Measurements from ENCODE around the gene ASIC3.

DNA sequence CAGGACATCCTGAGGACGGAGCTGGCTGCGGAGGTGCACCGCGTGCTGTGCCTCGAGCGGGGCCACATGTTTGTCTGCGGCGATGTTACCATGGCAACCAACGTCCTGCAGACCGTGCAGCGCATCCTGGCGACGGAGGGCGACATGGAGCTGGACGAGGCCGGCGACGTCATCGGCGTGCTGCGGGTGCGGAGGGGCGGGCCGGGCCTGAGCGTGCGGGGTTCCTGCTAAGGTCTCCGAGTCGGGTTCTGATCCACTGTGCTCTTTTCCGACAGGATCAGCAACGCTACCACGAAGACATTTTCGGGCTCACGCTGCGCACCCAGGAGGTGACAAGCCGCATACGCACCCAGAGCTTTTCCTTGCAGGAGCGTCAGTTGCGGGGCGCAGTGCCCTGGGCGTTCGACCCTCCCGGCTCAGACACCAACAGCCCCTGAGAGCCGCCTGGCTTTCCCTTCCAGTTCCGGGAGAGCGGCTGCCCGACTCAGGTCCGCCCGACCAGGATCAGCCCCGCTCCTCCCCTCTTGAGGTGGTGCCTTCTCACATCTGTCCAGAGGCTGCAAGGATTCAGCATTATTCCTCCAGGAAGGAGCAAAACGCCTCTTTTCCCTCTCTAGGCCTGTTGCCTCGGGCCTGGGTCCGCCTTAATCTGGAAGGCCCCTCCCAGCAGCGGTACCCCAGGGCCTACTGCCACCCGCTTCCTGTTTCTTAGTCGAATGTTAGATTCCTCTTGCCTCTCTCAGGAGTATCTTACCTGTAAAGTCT, 34.4 kb upstream of the ASIC3 start:
- peak in 1 of 5 experiments; percentile 14 for TF ChIP-seq CTCF (IDR thresholded peaks at IDR 0.05)
- no peak for TF ChIP-seq POLR2A (IDR thresholded peaks at IDR 0.05)
- no peak for TF ChIP-seq POLR2AphosphoS5 (IDR thresholded peaks at IDR 0.05)

All from transverse colon (tissue), 4 donors.